Gastrocnemius medialis (tissue), 4 donors: Measurements from ENCODE around the gene PBX4.

Experiments used
- POLR2A ChIP-seq, 2 donors: fragments of 450-650 bp; IDR thresholded peaks; one replicate each; pipeline ENCODE4 v1.6.1; 2017; ENCODE audit warnings: antibody characterized with exemption in 2 of 2, mild to moderate bottlenecking in 2 of 2, moderate library complexity in 2 of 2
- TF ChIP-seq, protein P1 (sequence below), 5 experiments: fragments of 450-650 bp in 3 of 5; fragments of 200-600 bp in 2 of 5; sonication (generic) in 2 of 5; IDR thresholded peaks in 4 of 5; conservative IDR thresholded peaks in 1 of 5; 1 replicate in 4 of 5; 2 replicates in 1 of 5; pipeline ENCODE4 v1.5.1; 2016 to 2019; ENCODE audit warnings: antibody characterized with exemption in 5 of 5, mild to moderate bottlenecking in 3 of 5, moderate library complexity in 3 of 5

DNA sequence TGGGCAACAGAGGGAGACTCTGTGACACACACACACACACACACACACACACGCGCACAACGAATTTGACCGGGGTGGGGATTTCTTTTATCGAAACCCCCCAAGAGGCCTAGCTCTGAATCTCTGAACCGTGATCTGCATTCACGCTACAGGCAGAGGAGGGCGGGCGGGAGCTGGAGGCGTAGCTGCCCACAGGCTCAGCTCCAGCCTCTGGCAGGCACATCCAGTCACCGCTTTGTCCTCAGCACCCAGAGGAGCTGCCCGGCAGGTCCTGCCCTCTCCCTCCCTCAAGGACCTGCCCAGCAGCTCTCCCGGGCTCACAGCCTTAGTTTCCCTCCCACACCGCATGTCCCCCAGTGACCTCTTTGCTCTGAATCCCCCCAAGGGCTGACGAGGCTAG is 60.4 kb downstream of the PBX4 start:
- TF ChIP-seq, protein P1, sequence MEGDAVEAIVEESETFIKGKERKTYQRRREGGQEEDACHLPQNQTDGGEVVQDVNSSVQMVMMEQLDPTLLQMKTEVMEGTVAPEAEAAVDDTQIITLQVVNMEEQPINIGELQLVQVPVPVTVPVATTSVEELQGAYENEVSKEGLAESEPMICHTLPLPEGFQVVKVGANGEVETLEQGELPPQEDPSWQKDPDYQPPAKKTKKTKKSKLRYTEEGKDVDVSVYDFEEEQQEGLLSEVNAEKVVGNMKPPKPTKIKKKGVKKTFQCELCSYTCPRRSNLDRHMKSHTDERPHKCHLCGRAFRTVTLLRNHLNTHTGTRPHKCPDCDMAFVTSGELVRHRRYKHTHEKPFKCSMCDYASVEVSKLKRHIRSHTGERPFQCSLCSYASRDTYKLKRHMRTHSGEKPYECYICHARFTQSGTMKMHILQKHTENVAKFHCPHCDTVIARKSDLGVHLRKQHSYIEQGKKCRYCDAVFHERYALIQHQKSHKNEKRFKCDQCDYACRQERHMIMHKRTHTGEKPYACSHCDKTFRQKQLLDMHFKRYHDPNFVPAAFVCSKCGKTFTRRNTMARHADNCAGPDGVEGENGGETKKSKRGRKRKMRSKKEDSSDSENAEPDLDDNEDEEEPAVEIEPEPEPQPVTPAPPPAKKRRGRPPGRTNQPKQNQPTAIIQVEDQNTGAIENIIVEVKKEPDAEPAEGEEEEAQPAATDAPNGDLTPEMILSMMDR (IDR thresholded peaks at IDR 0.05 in 4 of 5, conservative IDR thresholded peaks at IDR 0.05 in 1 of 5): no peak
- TF ChIP-seq POLR2A (IDR thresholded peaks at IDR 0.05): no peak
